ENCODE measurements around the gene KCNK4. TPM values are rescaled to one million over a fixed set of nuclear protein-coding genes. Genes with fewer than 3 reads are reported as not detected.

Gene KCNK4
- total RNA-seq, 2 experiments from 2014 or later, result 0.29 TPM; not detected in 1

- DNase-seq (peak; percentile 96), ATAC-seq (peak; percentile 85)
- Mint-ChIP-seq H3K9me3 (ENCODE audit: low read depth) (no peaks in the 10 kb centered on the region), H3K27me3 (no peaks in the 10 kb centered on the region), H3K4me1 (peaks cover 18% of the 10 kb centered on the region), H3K4me3 (peak within 1 kb of the TSS; percentile 79), H3K27ac (peak within 1 kb of the TSS; percentile 89), H3K36me3 (peaks cover 8% of the 10 kb centered on the region)
- CTCF ChIA-PET, result interaction anchor here (1.1 to 15.2 kb wide), 10 partner anchors 12 to 284 kb away, joined by 3 to 188 read pairs (median 8); partner anchors contain the start of genes CATSPERZ, ESRRA, FERMT3 and PLCB3
These were observed 6.8 kb upstream of the KCNK4 start, which contains the start of gene BAD for GRCh38 chr11:64284048-64284961. TSS of gene BAD (minus strand) at chr11:64284665. CDS start at chr11:64284368, 297 bp downstream.

GRCh38 chr11:64284962-64285884, 5.9 kb upstream of the KCNK4 start, which contains the start of gene GPR137:
TSS of gene GPR137 (plus strand) at chr11:64285848. CDS start at chr11:64286525, 677 bp downstream.
- ATAC-seq (peak; percentile 69), DNase-seq (peak; percentile 91)
- Mint-ChIP-seq H3K4me3 (peak within 1 kb of the TSS; percentile 79), H3K27me3 (peaks cover 1% of the 10 kb centered on the region), H3K27ac (peak within 1 kb of the TSS; percentile 89), H3K36me3 (peaks cover 8% of the 10 kb centered on the region), H3K9me3 (ENCODE audit: low read depth) (no peaks in the 10 kb centered on the region), H3K4me1 (peaks cover 18% of the 10 kb centered on the region)
- CTCF ChIA-PET, result interaction anchor here (1.1 to 15.2 kb wide), 9 partner anchors 13 to 285 kb away, joined by 3 to 188 read pairs (median 10); partner anchors contain the start of genes CATSPERZ, ESRRA, FERMT3 and PLCB3

GRCh38 chr11:64285885-64286800, 5.0 kb upstream of the KCNK4 start:
- ATAC-seq (no peak), DNase-seq (peak; percentile 58)
- peaks cover 19% of the 10 kb centered on the region for H3K4me1 Mint-ChIP-seq
- no peaks in the 10 kb centered on the region for H3K9me3 Mint-ChIP-seq (ENCODE audit: low read depth)
- peaks cover 7% of the 10 kb centered on the region for H3K36me3 Mint-ChIP-seq
- peak overlapping the region; percentile 67 for H3K27ac Mint-ChIP-seq
- CTCF ChIA-PET, result interaction anchor here (0.5 to 15.2 kb wide), 8 partner anchors 10 to 82 kb away, joined by 3 to 188 read pairs (median 9); partner anchors contain the start of genes CATSPERZ, ESRRA, FERMT3 and PLCB3
- peak overlapping the region; percentile 79 for H3K4me3 Mint-ChIP-seq
- peaks cover 10% of the 10 kb centered on the region for H3K27me3 Mint-ChIP-seq

- DNase-seq (no peak), ATAC-seq (no peak)
- CTCF ChIA-PET, result interaction anchor here (1.0 to 15.2 kb wide), 4 partner anchors 10 to 21 kb away, joined by 3 to 188 read pairs (median 6); partner anchors contain the start of genes CATSPERZ and ESRRA
- Mint-ChIP-seq H3K9me3 (ENCODE audit: low read depth) (no peaks in the 10 kb centered on the region), H3K27ac (peak overlapping the region; percentile 67), H3K4me3 (peak overlapping the region; percentile 79), H3K4me1 (peaks cover 18% of the 10 kb centered on the region), H3K27me3 (peaks cover 11% of the 10 kb centered on the region), H3K36me3 (peaks cover 3% of the 10 kb centered on the region)
These were observed 4.3 kb upstream of the KCNK4 start for GRCh38 chr11:64286801-64287159.

- H3K4me3 Mint-ChIP-seq, result no peak overlapping the region
These were observed 3.3 kb upstream of the KCNK4 start for GRCh38 chr11:64287676-64288352.

GRCh38 chr11:64288353-64288750, 2.8 kb upstream of the KCNK4 start:
- no peaks in the 10 kb centered on the region for H3K36me3 Mint-ChIP-seq
- H3K4me1 Mint-ChIP-seq, result peaks cover 12% of the 10 kb centered on the region
- no peak for ATAC-seq
- CTCF ChIA-PET, result interaction anchor here (1.9 to 15.2 kb wide), 2 partner anchors 15 to 44 kb away, joined by 5 to 188 read pairs; partner anchors contain the start of genes CATSPERZ and ESRRA
- no peak overlapping the region for H3K4me3 Mint-ChIP-seq
- no peak for DNase-seq
- H3K27me3 Mint-ChIP-seq, result peaks cover 22% of the 10 kb centered on the region
- no peaks in the 10 kb centered on the region for H3K9me3 Mint-ChIP-seq (ENCODE audit: low read depth)
- no peak overlapping the region for H3K27ac Mint-ChIP-seq

More at GRCh38 chr11:64287676-64288352, 3.3 kb upstream of the KCNK4 start:
- no peak overlapping the region for H3K27ac Mint-ChIP-seq
- DNase-seq (no peak), ATAC-seq (no peak)
- no peaks in the 10 kb centered on the region for H3K9me3 Mint-ChIP-seq (ENCODE audit: low read depth)
- peaks cover 18% of the 10 kb centered on the region for H3K4me1 Mint-ChIP-seq
- peaks cover 3% of the 10 kb centered on the region for H3K36me3 Mint-ChIP-seq
- peaks cover 17% of the 10 kb centered on the region for H3K27me3 Mint-ChIP-seq
- CTCF ChIA-PET, result interaction anchor here (1.0 to 15.2 kb wide), 2 partner anchors 15 to 22 kb away, joined by 3 to 188 read pairs; partner anchors contain the start of genes CATSPERZ and ESRRA

GRCh38 chr11:64289002-64289564, 2.0 kb upstream of the KCNK4 start:
- no peaks in the 10 kb centered on the region for H3K9me3 Mint-ChIP-seq (ENCODE audit: low read depth)
- ATAC-seq (no peak), DNase-seq (no peak)
- no peak overlapping the region for H3K4me3 Mint-ChIP-seq
- peaks cover 10% of the 10 kb centered on the region for H3K4me1 Mint-ChIP-seq
- no peak overlapping the region for H3K27ac Mint-ChIP-seq
- H3K36me3 Mint-ChIP-seq, result no peaks in the 10 kb centered on the region
- H3K27me3 Mint-ChIP-seq, result peaks cover 29% of the 10 kb centered on the region
- CTCF ChIA-PET, result interaction anchor here (1.9 to 15.2 kb wide), 2 partner anchors 14 to 43 kb away, joined by 5 to 188 read pairs; partner anchors contain the start of genes CATSPERZ and ESRRA

- Mint-ChIP-seq H3K4me1 (peaks cover 8% of the 10 kb centered on the region), H3K4me3 (no peak overlapping the region), H3K27me3 (peaks cover 42% of the 10 kb centered on the region), H3K36me3 (no peaks in the 10 kb centered on the region), H3K27ac (no peak overlapping the region), H3K9me3 (ENCODE audit: low read depth) (no peaks in the 10 kb centered on the region)
- CTCF ChIA-PET, result interaction anchor here (1.9 to 15.2 kb wide), 2 partner anchors 12 to 41 kb away, joined by 5 to 188 read pairs; partner anchors contain the start of genes CATSPERZ and ESRRA
- ATAC-seq (no peak), DNase-seq (no peak)
These were observed 495 bp upstream of the KCNK4 start for GRCh38 chr11:64290352-64291261.

- H3K9me3 Mint-ChIP-seq (ENCODE audit: low read depth), result no peaks in the 10 kb centered on the region
- no peaks in the 10 kb centered on the region for H3K36me3 Mint-ChIP-seq
- DNase-seq, result no peak
- H3K4me1 Mint-ChIP-seq, result peaks cover 1% of the 10 kb centered on the region
- no peak overlapping the region for H3K4me3 Mint-ChIP-seq
- CTCF ChIA-PET, result interaction anchor here (1.5 to 15.2 kb wide), 2 partner anchors 11 to 87 kb away, joined by 3 to 188 read pairs; partner anchors contain the start of genes CATSPERZ and ESRRA
- ATAC-seq, result peak; percentile 48
- H3K27me3 Mint-ChIP-seq, result peaks cover 55% of the 10 kb centered on the region
- H3K27ac Mint-ChIP-seq, result no peak overlapping the region
These were observed 804 bp downstream of the KCNK4 start for GRCh38 chr11:64291752-64292459.
